IPS DF 4.7 (cell line): ENCODE data around the gene ANKS4B.
"Not testable (repeated sequence)": the region's sequence is repeated elsewhere in the genome, so short reads cannot be mapped to it uniquely, and the experiment has no call there.

ENCODE experiments used
- DNase-seq: peaks from one replicate; pipeline ENCODE4 v3.0.0-alpha.2; 2013; ENCODE audit warnings: low spot score; ENCODE audit errors: extremely low read depth

ANKS4B gene

GRCh38 chr16:21218153-21218552, 15.3 kb upstream of the ANKS4B start:
- DNase-seq: no peak

- no peak for DNase-seq
Observed at GRCh38 chr16:21219551-21219950, 13.9 kb upstream of the ANKS4B start.

GRCh38 chr16:21222495-21223337, 10.8 kb upstream of the ANKS4B start:
- DNase-seq: no peak

GRCh38 chr16:21223787-21224186, 9.7 kb upstream of the ANKS4B start:
- no peak for DNase-seq

- DNase-seq: no peak
Observed at GRCh38 chr16:21224800-21225199, 8.7 kb upstream of the ANKS4B start.

- DNase-seq: no peak
Observed at GRCh38 chr16:21226749-21227148, 6.8 kb upstream of the ANKS4B start.

- no peak for DNase-seq
Observed at GRCh38 chr16:21227866-21228265, 5.6 kb upstream of the ANKS4B start.

GRCh38 chr16:21228361-21228872, 5.1 kb upstream of the ANKS4B start:
- DNase-seq: no peak

- DNase-seq: no peak
Observed at GRCh38 chr16:21233045-21233520, 416 bp upstream of the ANKS4B start.

GRCh38 chr16:21235199-21235585, 1.7 kb downstream of the ANKS4B start:
- no peak for DNase-seq

GRCh38 chr16:21236831-21237230, 3.3 kb downstream of the ANKS4B start:
- DNase-seq: no peak

- DNase-seq: no peak
Observed at GRCh38 chr16:21239646-21240045, 6.1 kb downstream of the ANKS4B start.

GRCh38 chr16:21242756-21243155, 9.3 kb downstream of the ANKS4B start:
- DNase-seq: no peak

- DNase-seq: no peak
Observed at GRCh38 chr16:21244518-21245215, 11.2 kb downstream of the ANKS4B start.

- not testable (repeated sequence) for DNase-seq
Observed at GRCh38 chr16:21248179-21248578, 14.7 kb downstream of the ANKS4B start.

- no peak for DNase-seq
Observed at GRCh38 chr16:21250072-21250923, 16.8 kb downstream of the ANKS4B start.

- DNase-seq: no peak
Observed at GRCh38 chr16:21253470-21253869, 20.0 kb downstream of the ANKS4B start.

GRCh38 chr16:21256636-21257035, 23.1 kb downstream of the ANKS4B start:
- no peak for DNase-seq

- no peak for DNase-seq
Observed at GRCh38 chr16:21257284-21257683, 23.8 kb downstream of the ANKS4B start.

GRCh38 chr16:21260870-21261791, 27.6 kb downstream of the ANKS4B start:
- DNase-seq: no peak
